ENCODE measurements around the gene TMEM108.

The TMEM108 gene

GRCh38 chr3:133371181-133371580 lies 333.0 kb downstream of the TMEM108 start:
- Histone ChIP-seq H3K9me3 (ENCODE audit: control insufficient read depth, insufficient read depth, low read length) (no peaks in the 10 kb centered on the region), H3K9ac (ENCODE audit: low read depth, low read length) (no peak overlapping the region), H3K27ac (ENCODE audit: low read depth, low read length) (no peak overlapping the region), H3K4me3 (ENCODE audit: low read depth, low read length) (no peak overlapping the region), H3K27me3 (ENCODE audit: control insufficient read depth, insufficient read depth, low read length) (no peaks in the 10 kb centered on the region), H3K36me3 (ENCODE audit: control insufficient read depth, insufficient read depth, low read length) (no peaks in the 10 kb centered on the region), H3K4me1 (ENCODE audit: control insufficient read depth, insufficient read depth, low read length) (peaks cover 22% of the 10 kb centered on the region)

GRCh38 chr3:133371676-133372075 lies 333.5 kb downstream of the TMEM108 start:
- Histone ChIP-seq H3K4me1 (ENCODE audit: control insufficient read depth, insufficient read depth, low read length) (peaks cover 22% of the 10 kb centered on the region), H3K9ac (ENCODE audit: low read depth, low read length) (no peak overlapping the region), H3K36me3 (ENCODE audit: control insufficient read depth, insufficient read depth, low read length) (no peaks in the 10 kb centered on the region), H3K27me3 (ENCODE audit: control insufficient read depth, insufficient read depth, low read length) (no peaks in the 10 kb centered on the region), H3K4me3 (ENCODE audit: low read depth, low read length) (no peak overlapping the region), H3K27ac (ENCODE audit: low read depth, low read length) (no peak overlapping the region), H3K9me3 (ENCODE audit: control insufficient read depth, insufficient read depth, low read length) (no peaks in the 10 kb centered on the region)

- Histone ChIP-seq H3K9ac (ENCODE audit: low read depth, low read length) (no peak overlapping the region), H3K27me3 (ENCODE audit: control insufficient read depth, insufficient read depth, low read length) (no peaks in the 10 kb centered on the region), H3K27ac (ENCODE audit: low read depth, low read length) (no peak overlapping the region), H3K4me3 (ENCODE audit: low read depth, low read length) (no peak overlapping the region), H3K36me3 (ENCODE audit: control insufficient read depth, insufficient read depth, low read length) (no peaks in the 10 kb centered on the region), H3K4me1 (ENCODE audit: control insufficient read depth, insufficient read depth, low read length) (peaks cover 22% of the 10 kb centered on the region), H3K9me3 (ENCODE audit: control insufficient read depth, insufficient read depth, low read length) (no peaks in the 10 kb centered on the region)
These were observed 336.7 kb downstream of the TMEM108 start for GRCh38 chr3:133374708-133375402.

DNA sequence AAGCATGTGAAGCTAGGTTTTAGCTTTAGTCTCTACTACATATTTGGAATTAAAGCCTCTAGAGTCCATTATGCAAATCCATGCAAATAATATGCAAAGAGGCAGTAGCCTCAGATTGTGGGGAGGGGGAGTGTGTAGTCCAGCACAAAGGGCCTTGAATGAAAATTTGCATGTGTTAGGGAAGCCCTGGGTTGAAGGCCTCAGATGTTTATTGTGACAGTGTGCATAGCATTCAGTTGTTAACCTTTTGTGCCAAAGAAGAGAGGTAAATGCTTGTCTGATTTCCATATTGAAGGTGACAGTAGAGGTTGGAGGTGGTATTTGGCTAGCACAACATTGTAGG lies 337.2 kb downstream of the TMEM108 start:
- Histone ChIP-seq H3K4me3 (ENCODE audit: low read depth, low read length) (no peak overlapping the region), H3K4me1 (ENCODE audit: control insufficient read depth, insufficient read depth, low read length) (peaks cover 22% of the 10 kb centered on the region), H3K27ac (ENCODE audit: low read depth, low read length) (no peak overlapping the region), H3K36me3 (ENCODE audit: control insufficient read depth, insufficient read depth, low read length) (no peaks in the 10 kb centered on the region), H3K27me3 (ENCODE audit: control insufficient read depth, insufficient read depth, low read length) (no peaks in the 10 kb centered on the region), H3K9me3 (ENCODE audit: control insufficient read depth, insufficient read depth, low read length) (no peaks in the 10 kb centered on the region), H3K9ac (ENCODE audit: low read depth, low read length) (no peak overlapping the region)

GRCh38 chr3:133376810-133377209 lies 338.6 kb downstream of the TMEM108 start:
- H3K4me1 ChIP-seq (ENCODE audit: control insufficient read depth, insufficient read depth, low read length) = peaks cover 22% of the 10 kb centered on the region
- H3K9ac ChIP-seq (ENCODE audit: low read depth, low read length) = no peak overlapping the region
- no peaks in the 10 kb centered on the region for H3K36me3 ChIP-seq (ENCODE audit: control insufficient read depth, insufficient read depth, low read length)
- no peak overlapping the region for H3K4me3 ChIP-seq (ENCODE audit: low read depth, low read length)
- no peaks in the 10 kb centered on the region for H3K27me3 ChIP-seq (ENCODE audit: control insufficient read depth, insufficient read depth, low read length)
- H3K27ac ChIP-seq (ENCODE audit: low read depth, low read length) = no peak overlapping the region
- no peaks in the 10 kb centered on the region for H3K9me3 ChIP-seq (ENCODE audit: control insufficient read depth, insufficient read depth, low read length)

GRCh38 chr3:133377396-133377795 lies 339.2 kb downstream of the TMEM108 start:
- no peak overlapping the region for H3K9ac ChIP-seq (ENCODE audit: low read depth, low read length)
- no peaks in the 10 kb centered on the region for H3K36me3 ChIP-seq (ENCODE audit: control insufficient read depth, insufficient read depth, low read length)
- no peaks in the 10 kb centered on the region for H3K27me3 ChIP-seq (ENCODE audit: control insufficient read depth, insufficient read depth, low read length)
- H3K4me3 ChIP-seq (ENCODE audit: low read depth, low read length) = no peak overlapping the region
- H3K4me1 ChIP-seq (ENCODE audit: control insufficient read depth, insufficient read depth, low read length) = peaks cover 22% of the 10 kb centered on the region
- no peak overlapping the region for H3K27ac ChIP-seq (ENCODE audit: low read depth, low read length)
- no peaks in the 10 kb centered on the region for H3K9me3 ChIP-seq (ENCODE audit: control insufficient read depth, insufficient read depth, low read length)

DNA sequence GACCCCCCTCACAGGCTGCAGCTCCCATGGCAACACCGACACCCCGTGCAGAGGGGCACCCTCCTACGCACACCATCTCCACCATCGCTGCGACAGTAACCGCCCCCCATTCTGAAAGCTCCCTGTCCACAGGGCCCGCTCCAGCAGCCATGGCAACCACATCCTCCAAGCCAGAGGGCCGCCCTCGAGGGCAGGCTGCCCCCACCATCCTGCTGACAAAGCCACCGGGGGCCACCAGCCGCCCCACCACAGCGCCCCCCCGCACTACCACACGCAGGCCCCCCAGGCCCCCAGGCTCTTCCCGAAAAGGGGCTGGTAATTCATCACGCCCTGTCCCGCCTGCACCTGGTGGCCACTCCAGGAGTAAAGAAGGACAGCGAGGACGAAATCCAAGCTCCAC lies 341.7 kb downstream of the TMEM108 start:
- Histone ChIP-seq H3K27me3 (ENCODE audit: control insufficient read depth, insufficient read depth, low read length) (no peaks in the 10 kb centered on the region), H3K4me1 (ENCODE audit: control insufficient read depth, insufficient read depth, low read length) (peaks cover 17% of the 10 kb centered on the region), H3K36me3 (ENCODE audit: control insufficient read depth, insufficient read depth, low read length) (no peaks in the 10 kb centered on the region), H3K9me3 (ENCODE audit: control insufficient read depth, insufficient read depth, low read length) (no peaks in the 10 kb centered on the region), H3K27ac (ENCODE audit: low read depth, low read length) (no peak overlapping the region), H3K4me3 (ENCODE audit: low read depth, low read length) (no peak overlapping the region), H3K9ac (ENCODE audit: low read depth, low read length) (no peak overlapping the region)

GRCh38 chr3:133380481-133381225 lies 342.5 kb downstream of the TMEM108 start:
- Histone ChIP-seq H3K9ac (ENCODE audit: low read depth, low read length) (no peak overlapping the region), H3K4me3 (ENCODE audit: low read depth, low read length) (no peak overlapping the region), H3K27me3 (ENCODE audit: control insufficient read depth, insufficient read depth, low read length) (no peaks in the 10 kb centered on the region), H3K4me1 (ENCODE audit: control insufficient read depth, insufficient read depth, low read length) (peaks cover 10% of the 10 kb centered on the region), H3K27ac (ENCODE audit: low read depth, low read length) (no peak overlapping the region), H3K36me3 (ENCODE audit: control insufficient read depth, insufficient read depth, low read length) (no peaks in the 10 kb centered on the region), H3K9me3 (ENCODE audit: control insufficient read depth, insufficient read depth, low read length) (no peaks in the 10 kb centered on the region)

DNA sequence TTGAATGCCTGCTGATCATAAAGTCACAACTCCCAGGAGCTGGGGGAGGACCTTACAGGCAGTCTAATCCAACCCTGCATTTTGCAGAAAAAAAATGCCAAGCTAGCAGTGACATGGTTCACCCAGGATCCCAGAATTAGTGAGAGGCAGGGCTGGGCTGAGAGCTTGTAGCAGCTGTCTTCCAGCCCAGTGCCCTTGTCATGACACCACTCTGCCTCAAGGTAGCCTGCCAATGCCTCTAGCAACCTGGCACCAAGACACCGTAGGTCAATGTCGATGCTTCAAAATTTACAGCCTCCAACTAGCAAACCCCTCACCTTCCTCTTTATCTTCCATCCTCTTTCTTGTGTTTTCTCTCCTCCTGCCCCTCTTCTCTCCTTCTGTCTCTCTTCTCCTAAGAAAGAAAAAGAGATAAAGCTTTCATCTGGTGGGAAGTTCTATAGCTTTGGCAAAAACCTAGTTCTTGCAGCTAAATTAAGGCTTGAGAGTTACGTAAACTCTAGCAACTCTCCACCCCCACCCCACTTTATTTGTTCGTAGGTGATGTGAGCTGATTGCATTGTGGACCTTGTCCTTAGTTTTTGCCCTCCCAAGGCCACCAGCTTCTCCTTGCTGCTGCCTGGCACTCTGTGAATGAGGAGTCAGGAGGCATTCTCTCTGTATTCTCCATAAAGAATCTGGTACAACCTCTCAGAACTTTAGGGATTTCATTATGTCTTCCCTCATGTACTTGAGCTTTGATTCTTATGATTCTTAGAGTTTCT lies 343.3 kb downstream of the TMEM108 start:
- no peak overlapping the region for H3K27ac ChIP-seq (ENCODE audit: low read depth, low read length)
- no peak overlapping the region for H3K4me3 ChIP-seq (ENCODE audit: low read depth, low read length)
- H3K9me3 ChIP-seq (ENCODE audit: control insufficient read depth, insufficient read depth, low read length) = no peaks in the 10 kb centered on the region
- no peak overlapping the region for H3K9ac ChIP-seq (ENCODE audit: low read depth, low read length)
- H3K4me1 ChIP-seq (ENCODE audit: control insufficient read depth, insufficient read depth, low read length) = peaks cover 4% of the 10 kb centered on the region; the same call in 1 of the 2 replicates
- H3K27me3 ChIP-seq (ENCODE audit: control insufficient read depth, insufficient read depth, low read length) = no peaks in the 10 kb centered on the region
- no peaks in the 10 kb centered on the region for H3K36me3 ChIP-seq (ENCODE audit: control insufficient read depth, insufficient read depth, low read length)

DNA sequence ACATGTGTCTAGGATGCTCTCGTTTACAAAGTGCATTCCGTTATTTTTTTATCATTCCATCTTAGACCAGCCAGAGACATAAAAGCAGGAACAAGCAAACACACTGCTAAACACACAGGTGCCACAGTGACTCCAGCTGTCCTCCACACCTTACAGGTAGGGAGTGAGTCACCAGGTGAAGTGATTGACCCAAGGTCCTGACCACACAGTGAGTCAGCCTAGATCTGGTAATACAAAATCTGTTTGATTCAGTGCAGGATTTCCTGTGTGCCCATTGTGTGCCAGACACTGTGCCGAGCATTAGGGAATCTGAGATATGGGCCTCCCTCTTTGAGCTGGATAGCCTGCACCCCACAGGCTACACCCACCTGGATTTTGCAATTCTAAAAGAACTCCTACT lies 345.0 kb downstream of the TMEM108 start:
- Histone ChIP-seq H3K9me3 (ENCODE audit: control insufficient read depth, insufficient read depth, low read length) (no peaks in the 10 kb centered on the region), H3K27ac (ENCODE audit: low read depth, low read length) (no peak overlapping the region), H3K36me3 (ENCODE audit: control insufficient read depth, insufficient read depth, low read length) (no peaks in the 10 kb centered on the region), H3K27me3 (ENCODE audit: control insufficient read depth, insufficient read depth, low read length) (no peaks in the 10 kb centered on the region), H3K4me3 (ENCODE audit: low read depth, low read length) (no peak overlapping the region), H3K4me1 (ENCODE audit: control insufficient read depth, insufficient read depth, low read length) (peaks cover 4% of the 10 kb centered on the region; the same call in 1 of the 2 replicates), H3K9ac (ENCODE audit: low read depth, low read length) (no peak overlapping the region)

DNA sequence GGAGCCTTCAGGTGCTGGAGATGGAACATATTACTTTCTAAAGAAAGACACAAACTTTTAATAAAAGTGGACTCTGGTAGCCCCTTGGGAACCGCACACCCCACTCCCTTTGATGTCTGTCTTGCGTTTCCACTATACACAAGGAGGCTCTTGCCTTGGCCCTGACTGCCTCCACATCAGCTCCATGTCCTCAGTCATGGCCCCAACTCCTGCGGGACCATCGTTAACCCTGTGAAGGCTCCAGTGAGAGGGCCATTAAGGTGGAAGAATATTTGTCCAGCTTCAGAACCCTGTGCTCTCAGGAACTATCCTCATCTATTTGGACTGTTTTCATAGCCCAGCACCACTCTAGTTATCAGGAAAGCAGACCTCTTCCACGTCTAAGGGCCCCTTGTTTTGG lies 345.6 kb downstream of the TMEM108 start:
- Histone ChIP-seq H3K9me3 (ENCODE audit: control insufficient read depth, insufficient read depth, low read length) (no peaks in the 10 kb centered on the region), H3K27ac (ENCODE audit: low read depth, low read length) (no peak overlapping the region), H3K27me3 (ENCODE audit: control insufficient read depth, insufficient read depth, low read length) (no peaks in the 10 kb centered on the region)

More for the DNA sequence above, 345.6 kb downstream of the TMEM108 start:
- Histone ChIP-seq H3K4me3 (ENCODE audit: low read depth, low read length) (no peak overlapping the region), H3K36me3 (ENCODE audit: control insufficient read depth, insufficient read depth, low read length) (no peaks in the 10 kb centered on the region), H3K9ac (ENCODE audit: low read depth, low read length) (no peak overlapping the region), H3K4me1 (ENCODE audit: control insufficient read depth, insufficient read depth, low read length) (peaks cover 4% of the 10 kb centered on the region; the same call in 1 of the 2 replicates)
